C4-2B (cell line): ENCODE measurements around the gene SPATS2L.

Experiments used
- ZFX ChIP-seq: fragments of 450-650 bp; IDR thresholded peaks from 2 replicates; pipeline ENCODE4 v1.6.1; 2017
- TF ChIP-seq, protein P1 (sequence below): fragments of 450-650 bp; conservative IDR thresholded peaks from 2 replicates; pipeline ENCODE4 v1.5.1; 2017; ENCODE audit warnings: mild to moderate bottlenecking

DNA sequence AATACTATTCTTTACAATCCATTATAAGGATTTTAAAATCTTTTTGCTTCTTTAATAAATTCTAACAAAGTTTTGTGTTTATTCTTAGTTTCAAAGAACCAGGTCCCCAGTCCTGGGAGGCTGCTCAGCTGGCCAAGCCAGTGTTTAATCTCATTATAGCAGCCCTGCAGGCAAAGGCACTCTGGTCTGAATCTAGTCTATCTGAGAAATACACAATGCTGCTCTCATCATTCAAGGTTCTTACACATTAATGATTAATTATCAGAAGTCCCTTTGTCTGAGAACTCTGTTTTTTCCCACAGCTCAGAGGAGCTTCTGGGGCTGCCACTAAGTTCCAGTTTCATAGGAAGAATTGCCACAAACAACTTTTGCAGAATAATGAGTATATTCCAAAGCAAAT lies 175.7 kb downstream of the SPATS2L start:
- TF ChIP-seq, protein P1, sequence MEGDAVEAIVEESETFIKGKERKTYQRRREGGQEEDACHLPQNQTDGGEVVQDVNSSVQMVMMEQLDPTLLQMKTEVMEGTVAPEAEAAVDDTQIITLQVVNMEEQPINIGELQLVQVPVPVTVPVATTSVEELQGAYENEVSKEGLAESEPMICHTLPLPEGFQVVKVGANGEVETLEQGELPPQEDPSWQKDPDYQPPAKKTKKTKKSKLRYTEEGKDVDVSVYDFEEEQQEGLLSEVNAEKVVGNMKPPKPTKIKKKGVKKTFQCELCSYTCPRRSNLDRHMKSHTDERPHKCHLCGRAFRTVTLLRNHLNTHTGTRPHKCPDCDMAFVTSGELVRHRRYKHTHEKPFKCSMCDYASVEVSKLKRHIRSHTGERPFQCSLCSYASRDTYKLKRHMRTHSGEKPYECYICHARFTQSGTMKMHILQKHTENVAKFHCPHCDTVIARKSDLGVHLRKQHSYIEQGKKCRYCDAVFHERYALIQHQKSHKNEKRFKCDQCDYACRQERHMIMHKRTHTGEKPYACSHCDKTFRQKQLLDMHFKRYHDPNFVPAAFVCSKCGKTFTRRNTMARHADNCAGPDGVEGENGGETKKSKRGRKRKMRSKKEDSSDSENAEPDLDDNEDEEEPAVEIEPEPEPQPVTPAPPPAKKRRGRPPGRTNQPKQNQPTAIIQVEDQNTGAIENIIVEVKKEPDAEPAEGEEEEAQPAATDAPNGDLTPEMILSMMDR, result no peak
- TF ChIP-seq ZFX, result no peak
